SHP77 treated with DMSO at 0.1 percent for 48 hours (cell line): ENCODE measurements around the gene UPP2.

Source experiments
- DNase-seq: peaks from one replicate; lab custom pipeline; 2025; lab: John Stamatoyannopoulos, UW

UPP2 gene

DNA sequence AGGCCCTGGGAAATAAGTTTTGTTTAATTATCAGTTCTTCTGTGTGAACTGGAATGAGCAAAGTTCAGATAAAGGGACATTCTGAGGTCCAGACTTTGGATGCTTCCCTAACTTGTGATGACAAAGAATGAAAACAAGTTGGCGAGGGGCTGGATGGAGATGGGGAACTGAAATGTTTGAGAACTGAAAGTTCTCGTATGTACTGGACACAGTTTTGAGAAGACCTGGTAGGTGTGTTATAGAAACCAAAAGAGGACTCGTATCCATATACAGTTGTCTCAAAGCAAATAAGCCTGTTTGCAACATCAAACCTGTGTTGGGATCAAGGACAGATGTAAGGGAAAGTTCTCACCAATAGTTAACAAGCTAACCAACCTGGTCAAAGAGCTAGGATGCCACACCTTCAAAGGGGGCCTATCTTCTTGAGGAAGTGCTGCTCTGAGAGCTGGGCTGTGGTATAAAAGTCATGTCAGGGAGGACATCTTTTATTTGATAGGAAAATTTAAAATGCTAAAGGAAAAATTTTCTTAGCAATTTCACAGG is at the start of gene UPP2:
Gene UPP2, plus strand, starts transcription at position 493 of the 543 bp plus-strand sequence. CDS start 188 bp downstream, outside the sequence.
- no peak for DNase-seq

DNA sequence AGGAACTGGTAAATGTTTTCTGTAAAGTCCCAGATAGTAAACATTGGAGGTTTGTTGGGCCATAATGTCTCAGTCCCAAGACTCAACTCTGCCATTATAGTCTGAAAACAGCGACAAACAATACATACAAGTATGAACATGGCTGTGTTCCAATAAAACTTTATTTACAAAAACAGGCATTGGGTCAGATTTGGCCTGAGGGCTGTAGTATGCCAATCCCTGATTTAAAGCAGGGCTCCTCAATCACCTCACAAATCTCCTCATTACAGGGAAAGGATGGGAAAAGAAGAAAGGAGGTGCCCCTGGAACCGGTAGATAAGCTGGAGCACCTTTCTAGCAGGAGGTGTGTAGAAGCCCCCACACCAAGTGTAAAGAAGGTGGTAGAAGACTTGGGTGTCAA is 48.9 kb upstream of the UPP2 start:
- DNase-seq, result no peak

DNA sequence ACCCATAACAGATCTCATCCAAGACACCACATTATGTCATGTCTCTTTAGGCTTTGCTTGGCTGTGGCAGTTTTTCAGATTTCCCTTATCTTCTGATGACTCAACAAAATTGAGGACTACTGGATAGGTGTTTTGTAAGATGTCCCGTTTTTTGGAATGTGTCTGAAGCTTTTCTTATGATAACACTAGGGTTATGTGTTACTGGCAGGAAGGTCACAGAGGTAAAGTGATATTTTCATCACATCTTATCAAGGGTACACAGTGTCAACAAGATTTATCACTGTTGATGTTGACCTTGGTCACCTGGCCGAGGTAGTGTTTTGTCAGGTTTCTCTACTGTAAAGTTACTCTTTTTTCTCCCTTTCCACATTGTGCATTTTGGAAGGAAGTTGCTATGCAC is 44.8 kb upstream of the UPP2 start:
- no peak for DNase-seq

DNA sequence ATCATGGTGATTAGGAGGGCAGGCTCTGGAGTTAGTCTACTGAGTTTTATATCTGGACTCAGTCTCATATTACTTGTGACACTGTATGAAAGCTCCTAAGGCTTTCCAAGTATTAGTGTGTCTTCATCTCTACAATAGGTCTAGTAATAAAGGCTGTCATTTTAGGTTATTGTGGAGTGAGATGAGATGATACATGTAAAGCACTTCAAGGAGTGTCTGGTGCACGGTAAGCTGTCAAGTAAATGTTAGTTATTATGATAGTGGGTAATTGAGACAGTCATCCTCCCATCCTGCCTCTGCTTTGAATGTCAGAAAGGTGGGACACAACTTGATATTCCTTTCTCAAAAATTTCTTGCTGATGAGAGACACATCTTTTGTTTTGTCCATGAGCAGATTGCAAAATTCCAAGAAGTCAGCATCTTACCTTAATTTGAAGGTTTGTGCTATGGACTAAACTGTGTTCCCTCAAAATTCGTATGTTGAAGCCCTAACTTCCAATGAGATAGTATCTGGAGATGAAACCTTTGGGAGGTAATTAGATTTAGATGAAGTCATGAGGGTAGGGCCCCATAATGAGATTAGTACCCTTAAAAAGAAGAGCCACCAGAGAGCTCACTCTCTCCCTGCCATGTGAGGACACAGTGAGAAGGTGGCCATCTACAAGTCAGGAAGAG is 41.4 kb upstream of the UPP2 start:
- DNase-seq, result no peak

GRCh38 chr2:158060835-158061435 is 40.7 kb upstream of the UPP2 start:
- DNase-seq, result no peak

- no peak for DNase-seq
Observed at GRCh38 chr2:158061763-158062162, 39.9 kb upstream of the UPP2 start.

DNA sequence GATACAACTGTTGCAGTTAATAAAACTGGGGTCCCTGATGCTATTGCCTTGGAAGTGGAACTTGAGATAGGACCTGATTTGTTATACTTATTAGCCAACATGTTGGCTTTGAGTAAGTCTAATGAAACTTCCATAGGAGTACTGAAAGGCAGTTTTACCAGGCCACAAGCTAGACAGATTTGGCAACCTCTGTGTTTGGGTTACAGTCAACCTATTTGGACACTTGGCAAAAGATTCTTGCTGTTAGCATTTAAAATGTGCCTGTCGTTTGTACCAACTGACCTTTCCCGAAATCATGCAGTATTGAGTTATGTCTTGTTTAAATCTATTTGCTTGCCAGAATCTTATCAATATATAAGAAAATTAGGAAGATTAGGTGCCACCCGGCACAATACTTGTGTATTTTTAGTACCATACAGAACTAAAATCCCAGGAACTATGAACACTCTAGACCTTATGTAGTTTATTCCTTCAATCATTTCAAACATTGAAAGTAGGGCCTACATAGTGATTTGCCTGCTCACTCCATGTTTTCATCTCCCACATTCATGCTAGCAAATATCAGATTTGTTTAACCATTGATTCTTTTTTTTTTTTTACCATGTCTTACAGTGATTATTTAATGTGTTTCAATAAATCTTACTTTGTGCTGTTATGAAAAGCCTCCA is 35.5 kb upstream of the UPP2 start:
- no peak for DNase-seq

DNA sequence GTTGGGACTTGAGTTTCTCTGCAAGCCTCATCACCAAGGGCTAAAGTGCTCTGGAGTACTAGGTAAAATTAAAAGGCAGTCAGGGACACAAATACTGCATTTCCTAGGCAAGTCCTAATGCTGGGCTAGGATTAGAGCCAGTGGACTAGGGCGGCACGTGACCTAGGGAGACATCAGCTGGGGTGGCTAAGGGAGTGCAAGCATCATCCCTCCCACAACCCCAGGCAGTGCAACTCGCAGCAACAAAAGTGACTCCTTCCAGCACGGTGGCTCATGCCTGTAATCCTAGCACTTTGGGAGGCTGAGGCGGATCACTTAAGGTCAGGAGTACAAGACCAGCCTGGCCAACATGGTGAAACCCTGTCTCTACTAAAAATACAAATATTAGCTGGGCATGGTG is 30.7 kb upstream of the UPP2 start:
- no peak for DNase-seq

- no peak for DNase-seq
Observed at GRCh38 chr2:158072361-158072760, 29.3 kb upstream of the UPP2 start.

DNA sequence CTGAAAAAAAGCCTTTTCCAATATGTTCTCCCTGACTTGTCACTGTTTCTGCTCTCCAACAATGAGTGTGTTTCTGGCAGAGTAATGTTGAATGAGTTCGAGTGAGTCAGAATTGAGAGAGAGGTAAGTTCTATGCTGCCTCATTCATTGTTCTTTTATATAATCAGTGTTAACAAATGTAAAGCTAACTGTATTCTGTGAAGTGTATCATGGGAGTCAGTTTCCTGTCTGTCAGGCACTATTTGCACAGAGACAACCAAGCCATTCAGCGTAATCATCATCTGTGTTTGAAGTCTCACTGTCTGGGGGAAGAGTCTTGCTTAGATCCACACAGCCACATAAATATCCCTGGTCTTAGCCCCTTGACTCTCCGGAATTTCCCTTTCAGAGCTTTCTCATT is 22.0 kb upstream of the UPP2 start:
- peak; percentile 0 for DNase-seq

- DNase-seq, result no peak
Observed at GRCh38 chr2:158088093-158088492, 13.6 kb upstream of the UPP2 start.

- no peak for DNase-seq
Observed at GRCh38 chr2:158089322-158089721, 12.4 kb upstream of the UPP2 start.

GRCh38 chr2:158091647-158092046 is 10.0 kb upstream of the UPP2 start:
- no peak for DNase-seq

- DNase-seq, result no peak
Observed at GRCh38 chr2:158094487-158095092, 7.1 kb upstream of the UPP2 start.

- no peak for DNase-seq
Observed at GRCh38 chr2:158095269-158095668, 6.4 kb upstream of the UPP2 start.

GRCh38 chr2:158095912-158096311 is 5.8 kb upstream of the UPP2 start:
- no peak for DNase-seq

GRCh38 chr2:158097481-158097880 is 4.2 kb upstream of the UPP2 start:
- DNase-seq, result no peak

GRCh38 chr2:158098178-158098577 is 3.5 kb upstream of the UPP2 start:
- DNase-seq, result no peak

DNA sequence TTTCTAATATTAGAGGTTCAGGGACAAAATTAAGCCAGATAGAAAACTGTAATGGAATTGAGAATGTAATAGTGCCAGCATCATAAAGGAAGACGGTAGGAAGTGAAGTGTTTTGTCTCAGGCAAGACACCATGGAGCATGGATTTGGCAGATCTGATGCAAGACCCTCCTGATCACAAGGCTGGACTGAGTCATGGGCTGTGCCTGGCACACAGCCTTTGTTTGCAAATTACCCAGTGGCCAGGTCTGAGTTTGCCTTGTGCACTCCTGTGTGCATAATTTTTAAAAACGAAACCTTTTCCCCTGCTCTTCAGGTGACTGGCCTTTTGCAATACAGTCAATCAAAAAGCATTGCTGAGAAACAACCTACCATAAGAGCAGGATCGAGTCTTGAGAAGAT is 2.0 kb upstream of the UPP2 start:
- DNase-seq, result no peak

GRCh38 chr2:158100411-158100810 is 1.3 kb upstream of the UPP2 start:
- DNase-seq, result no peak

DNA sequence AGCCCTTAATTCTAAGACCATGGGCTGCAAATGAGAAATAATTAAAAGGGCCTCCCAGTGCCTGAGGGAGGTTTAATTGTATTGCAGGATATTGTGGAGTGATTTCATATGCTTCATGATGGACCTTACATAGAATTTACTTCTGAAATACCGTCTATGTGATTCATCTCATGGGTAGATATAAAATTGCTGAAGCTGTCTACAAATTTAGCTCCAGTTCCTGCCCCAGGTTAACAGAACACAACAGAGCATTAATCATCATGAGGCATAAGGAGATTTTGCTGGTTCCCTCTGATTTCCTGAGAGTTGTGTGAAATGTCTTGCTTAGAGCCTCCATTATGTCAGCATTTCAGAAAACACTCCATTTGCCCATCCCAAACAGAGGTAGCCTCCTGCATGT is 770 bp downstream of the UPP2 start:
- no peak for DNase-seq

- no peak for DNase-seq
Observed at GRCh38 chr2:158103411-158104012, 1.8 kb downstream of the UPP2 start.
